Esophagus muscularis mucosa (tissue), 4 donors: ENCODE measurements around the gene PIP5K1B. TPM values are rescaled to one million over a fixed set of nuclear protein-coding genes. Genes with fewer than 3 reads are reported as not detected.

Source experiments
- DNase-seq: peaks from one replicate; pipeline ENCODE4 v3.0.0-alpha.2; 2017; ENCODE audit errors: extremely low spot score
- H3K27ac ChIP-seq, 4 donors: fragments of 200-600 bp; sonication (generic); replicated peaks in 1 of 4; 1 replicate in 3 of 4; 2 replicates in 1 of 4; pipeline ENCODE4 v1.5.1; 2016 to 2019; ENCODE audit warnings: mild to moderate bottlenecking in 1 of 4
- H3K27me3 ChIP-seq, 4 donors: fragments of 200-600 bp; sonication (generic); one replicate each; pipeline versions ENCODE4 v1.5.1 to v1.6.0; 2016 to 2019
- H3K36me3 ChIP-seq, 4 donors: fragments of 200-600 bp; sonication (generic); one replicate each; pipeline ENCODE4 v1.5.1; 2016 to 2019
- H3K4me1 ChIP-seq, 4 donors: fragments of 200-600 bp; sonication (generic); one replicate each; pipeline ENCODE4 v1.5.1; 2016 to 2019
- H3K4me3 ChIP-seq, 4 donors: fragments of 200-600 bp; sonication (generic); 1 replicate in 2 of 4; 2 replicates in 2 of 4; pipeline ENCODE4 v1.5.1; 2016 to 2019; ENCODE audit warnings: mild to moderate bottlenecking in 4 of 4, moderate library complexity in 1 of 4
- H3K9me3 ChIP-seq, 4 donors: fragments of 200-600 bp; sonication (generic); 1 replicate in 3 of 4; 2 replicates in 1 of 4; pipeline ENCODE4 v1.5.1; 2016 to 2019
- EP300 ChIP-seq: sonication (generic); formaldehyde crosslinking; IDR thresholded peaks from one replicate; pipeline ENCODE4 v1.6.1; 2017; ENCODE audit warnings: antibody characterized with exemption
- POLR2A ChIP-seq: fragments of 450-650 bp; IDR thresholded peaks from one replicate; pipeline ENCODE4 v1.6.1; 2017; ENCODE audit warnings: antibody characterized with exemption, moderate library complexity, mild to moderate bottlenecking, low read depth
- POLR2AphosphoS5 ChIP-seq, 2 donors: sonication (generic); formaldehyde crosslinking; IDR thresholded peaks; one replicate each; pipeline ENCODE4 v1.6.1; 2017; ENCODE audit warnings: antibody characterized with exemption in 2 of 2
- WGBS: methylation state at CpG from one replicate; pipeline ENCODE4 v1.1.5; 2018; 5-methylcytosine and 5-hydroxymethylcytosine counted together
- intact Hi-C: fragments of 100-400 bp; cut with DNase I; formaldehyde crosslinking; loops from one replicate; pipeline ENCODE4 v1.15.1; 2023
- total RNA-seq, 4 donors: library from RNA; depleted of rRNA; stranded (reverse); fragments of >200 nt; gene quantifications; one replicate each; pipeline versions ENCODE4 v1.1.0 to v1.2.1, GENCODE V29; 2016
- TF ChIP-seq, protein P1 (sequence below), 3 experiments: fragments of 200-600 bp in 2 of 3; fragments of 450-650 bp in 1 of 3; sonication (generic) in 2 of 3; IDR thresholded peaks; one replicate each; pipeline ENCODE4 v1.5.1; 2017 to 2019; ENCODE audit warnings: antibody characterized with exemption in 3 of 3, mild to moderate bottlenecking in 2 of 3, moderate library complexity in 1 of 3

Gene PIP5K1B
- total RNA-seq, 4 donors from 2014 or later = 0.42 to 1.7 (median 1.2) TPM

DNA sequence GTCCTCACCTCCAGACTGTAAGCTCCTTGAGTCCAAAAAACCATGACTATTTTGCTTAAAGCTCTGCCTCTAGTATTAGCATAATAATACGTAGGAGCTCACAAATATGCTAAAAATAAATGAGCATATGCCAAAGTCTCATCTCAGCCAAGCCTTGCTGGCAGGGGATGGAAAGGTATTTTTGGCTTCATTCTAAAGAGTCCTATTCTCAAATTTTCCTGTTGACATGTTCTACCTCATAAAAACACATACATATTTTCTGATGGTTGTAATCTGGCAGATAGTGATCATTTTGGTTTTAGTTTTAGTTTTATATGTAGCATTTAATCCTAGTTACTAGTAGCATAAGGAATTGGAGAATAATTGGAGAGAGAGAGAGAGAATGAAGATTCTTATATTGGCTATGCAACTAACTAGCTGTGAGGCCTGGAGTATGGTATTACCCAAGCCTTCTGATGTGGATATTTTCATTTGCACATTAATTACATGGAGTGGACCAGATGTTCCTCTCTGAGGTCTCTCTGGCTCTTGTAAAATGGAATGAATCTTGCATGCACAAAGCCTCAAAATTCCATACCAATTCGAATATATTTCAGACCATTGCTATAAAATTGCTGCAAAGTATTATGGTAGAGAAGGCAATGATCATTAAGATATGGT lies 55.8 kb downstream of the PIP5K1B start:
- Histone ChIP-seq H3K27ac (no peak overlapping the region), H3K9me3 (peaks cover 0 to 10% (median 4%) of the 10 kb centered on the region in 4 donors), H3K4me3 (no peak overlapping the region), H3K36me3 (no peaks in the 10 kb centered on the region), H3K4me1 (no peaks in the 10 kb centered on the region), H3K27me3 (no peaks in the 10 kb centered on the region)
- intact Hi-C loops = no loop called here
- 77% methylated on average over 2 of the region's 2 CpGs for WGBS
- no peak for DNase-seq
- TF ChIP-seq, protein P1, sequence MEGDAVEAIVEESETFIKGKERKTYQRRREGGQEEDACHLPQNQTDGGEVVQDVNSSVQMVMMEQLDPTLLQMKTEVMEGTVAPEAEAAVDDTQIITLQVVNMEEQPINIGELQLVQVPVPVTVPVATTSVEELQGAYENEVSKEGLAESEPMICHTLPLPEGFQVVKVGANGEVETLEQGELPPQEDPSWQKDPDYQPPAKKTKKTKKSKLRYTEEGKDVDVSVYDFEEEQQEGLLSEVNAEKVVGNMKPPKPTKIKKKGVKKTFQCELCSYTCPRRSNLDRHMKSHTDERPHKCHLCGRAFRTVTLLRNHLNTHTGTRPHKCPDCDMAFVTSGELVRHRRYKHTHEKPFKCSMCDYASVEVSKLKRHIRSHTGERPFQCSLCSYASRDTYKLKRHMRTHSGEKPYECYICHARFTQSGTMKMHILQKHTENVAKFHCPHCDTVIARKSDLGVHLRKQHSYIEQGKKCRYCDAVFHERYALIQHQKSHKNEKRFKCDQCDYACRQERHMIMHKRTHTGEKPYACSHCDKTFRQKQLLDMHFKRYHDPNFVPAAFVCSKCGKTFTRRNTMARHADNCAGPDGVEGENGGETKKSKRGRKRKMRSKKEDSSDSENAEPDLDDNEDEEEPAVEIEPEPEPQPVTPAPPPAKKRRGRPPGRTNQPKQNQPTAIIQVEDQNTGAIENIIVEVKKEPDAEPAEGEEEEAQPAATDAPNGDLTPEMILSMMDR (IDR thresholded peaks at IDR 0.05) = no peak
- TF ChIP-seq EP300 = no peak
- TF ChIP-seq POLR2AphosphoS5 (IDR thresholded peaks at IDR 0.05) = no peak
- no peak for TF ChIP-seq POLR2A

DNA sequence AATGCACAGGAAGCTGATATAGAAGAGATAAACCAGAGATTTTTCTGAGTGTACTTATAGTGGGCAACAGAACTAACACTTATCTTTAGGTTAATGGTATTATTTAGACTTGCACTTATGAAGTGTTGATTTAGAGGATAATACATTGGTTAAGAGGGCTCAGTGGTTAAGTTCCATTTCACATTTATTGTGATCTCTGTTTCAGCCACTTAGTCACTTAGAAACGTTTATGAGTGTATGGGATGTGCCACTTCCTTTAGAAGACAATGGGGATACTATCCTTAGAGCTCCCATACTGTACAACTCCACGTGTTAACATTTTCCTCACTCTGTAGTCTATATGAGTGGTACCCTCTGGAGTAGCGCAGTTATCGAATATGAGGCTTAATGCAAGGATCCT lies 57.5 kb downstream of the PIP5K1B start:
- Histone ChIP-seq H3K4me3 (no peak overlapping the region), H3K4me1 (no peaks in the 10 kb centered on the region), H3K27me3 (no peaks in the 10 kb centered on the region), H3K36me3 (no peaks in the 10 kb centered on the region), H3K27ac (no peak overlapping the region), H3K9me3 (peaks cover 0 to 10% (median 4%) of the 10 kb centered on the region in 4 donors)
- TF ChIP-seq, protein P1 (IDR thresholded peaks at IDR 0.05) = no peak
- TF ChIP-seq POLR2A = no peak
- TF ChIP-seq POLR2AphosphoS5 (IDR thresholded peaks at IDR 0.05) = no peak
- TF ChIP-seq EP300 = no peak
- intact Hi-C loops = no loop called here
- WGBS = 69% methylated on average over 4 of the region's 4 CpGs
- no peak for DNase-seq

GRCh38 chr9:68763104-68763503 lies 58.1 kb downstream of the PIP5K1B start:
- no peaks in the 10 kb centered on the region for H3K36me3 ChIP-seq
- H3K4me3 ChIP-seq = no peak overlapping the region
- DNase-seq = no peak
- H3K9me3 ChIP-seq = peaks cover 0 to 10% (median 4%) of the 10 kb centered on the region in 4 donors
- H3K27ac ChIP-seq = no peak overlapping the region
- TF ChIP-seq POLR2A (no peak), POLR2AphosphoS5 (IDR thresholded peaks at IDR 0.05) (no peak), EP300 (no peak)
- TF ChIP-seq, protein P1 (IDR thresholded peaks at IDR 0.05) = no peak
- no peaks in the 10 kb centered on the region for H3K27me3 ChIP-seq
- intact Hi-C loops = no loop called here
- H3K4me1 ChIP-seq = no peaks in the 10 kb centered on the region
- WGBS = 78% methylated on average over 3 of the region's 3 CpGs

DNA sequence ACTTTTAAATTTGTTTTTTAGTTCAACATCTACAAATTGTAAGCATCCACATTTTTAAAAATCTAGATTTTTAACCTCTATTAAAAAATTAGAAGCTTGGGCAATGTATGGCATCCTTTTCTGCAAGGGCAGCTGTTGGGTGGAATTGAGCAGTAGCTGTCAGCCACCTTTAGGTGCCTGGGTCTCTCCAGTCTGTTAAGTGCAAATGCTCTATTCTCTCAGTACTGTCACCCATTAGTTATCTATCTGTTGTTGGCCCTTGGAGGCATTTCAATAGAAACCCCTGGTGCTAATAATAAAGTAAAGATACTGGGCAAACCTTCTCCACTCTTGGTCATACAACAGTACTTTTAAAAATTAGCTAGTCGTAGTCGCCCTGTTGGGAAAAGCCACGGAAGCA lies 63.6 kb downstream of the PIP5K1B start:
- no peaks in the 10 kb centered on the region for H3K9me3 ChIP-seq
- intact Hi-C loops = no loop called here

More for the DNA sequence above, 63.6 kb downstream of the PIP5K1B start:
- Histone ChIP-seq H3K27me3 (no peaks in the 10 kb centered on the region), H3K4me1 (no peaks in the 10 kb centered on the region), H3K4me3 (no peak overlapping the region), H3K36me3 (no peaks in the 10 kb centered on the region), H3K27ac (no peak overlapping the region)
- no peak for DNase-seq
- TF ChIP-seq POLR2AphosphoS5 (IDR thresholded peaks at IDR 0.05) (no peak), EP300 (no peak), POLR2A (no peak)
- TF ChIP-seq, protein P1 (IDR thresholded peaks at IDR 0.05) = no peak
- WGBS = 74% methylated on average over 3 of the region's 3 CpGs
